DMS114 treated with DMSO at 0.1 percent for 48 hours (cell line): Measurements from ENCODE around the gene GOLGA6L10.
"Not testable (repeated sequence)": the region's sequence is repeated elsewhere in the genome, so short reads cannot be mapped to it uniquely, and the experiment has no call there.

Source experiments
- DNase-seq: peaks from one replicate; lab custom pipeline; 2025; ENCODE audit not compliant: unreplicated experiment; lab: John Stamatoyannopoulos, UW

GOLGA6L10 gene, protein sequence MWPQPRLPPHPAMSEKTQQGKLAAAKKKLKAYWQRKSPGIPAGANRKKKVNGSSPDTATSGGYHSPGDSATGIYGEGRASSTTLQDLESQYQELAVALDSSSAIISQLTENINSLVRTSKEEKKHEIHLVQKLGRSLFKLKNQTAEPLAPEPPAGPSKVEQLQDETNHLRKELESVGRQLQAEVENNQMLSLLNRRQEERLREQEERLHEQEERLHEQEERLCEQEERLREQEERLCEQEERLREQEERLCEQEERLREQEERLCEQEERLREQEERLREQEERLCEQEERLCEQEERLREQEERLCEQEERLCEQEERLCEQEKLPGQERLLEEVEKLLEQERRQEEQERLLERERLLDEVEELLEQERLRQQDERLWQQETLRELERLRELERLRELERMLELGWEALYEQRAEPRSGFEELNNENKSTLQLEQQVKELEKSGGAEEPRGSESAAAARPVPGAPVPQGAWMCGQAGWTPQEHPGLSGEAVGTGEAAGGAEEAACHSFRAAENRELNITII

DNA sequence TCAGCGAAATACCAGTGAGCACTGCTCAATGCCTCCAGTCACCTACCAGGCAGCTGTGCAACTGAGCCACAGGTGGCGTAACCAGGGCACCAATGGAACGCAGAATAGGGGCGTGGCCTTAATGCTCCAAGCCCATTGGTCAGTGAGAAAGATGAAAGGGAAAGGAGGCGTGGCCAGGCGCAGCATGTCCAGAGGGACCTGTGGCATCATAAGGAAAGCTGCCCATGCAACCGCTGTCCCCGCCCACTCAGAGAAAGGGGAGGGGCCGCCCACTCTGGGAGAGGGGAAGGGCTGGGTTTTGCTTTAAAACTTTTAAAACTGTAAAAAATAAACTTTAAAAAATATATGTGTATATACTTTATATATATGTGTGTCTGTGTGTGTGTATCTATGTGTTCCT is at the start of gene GOLGA6L10:
Gene GOLGA6L10, minus strand, starts transcription at position 101 of the 400 bp plus-strand sequence. Its CDS starts 100 bp downstream, at position 1.
- not testable (repeated sequence) for DNase-seq

DNA sequence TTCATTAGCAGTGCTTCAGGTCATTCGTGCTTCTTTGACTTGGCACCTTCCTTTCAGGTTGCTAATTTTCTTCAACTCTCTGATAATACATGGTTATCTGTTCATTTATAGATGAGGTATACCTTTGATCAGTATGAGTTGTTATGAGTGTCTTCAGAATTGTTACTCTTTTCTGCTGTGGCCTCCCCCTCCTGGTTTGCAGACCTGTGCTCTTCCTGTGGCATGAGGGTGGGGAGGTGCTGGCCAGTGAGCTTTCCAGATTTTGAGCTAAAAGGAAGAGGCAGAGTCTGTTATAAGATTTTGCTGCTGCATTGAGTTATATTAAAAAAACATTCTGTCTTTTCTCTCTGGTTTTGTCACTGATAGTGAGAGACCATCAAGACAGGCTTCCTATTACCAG is 49.5 kb upstream of the GOLGA6L10 start:
- DNase-seq = no peak

DNA sequence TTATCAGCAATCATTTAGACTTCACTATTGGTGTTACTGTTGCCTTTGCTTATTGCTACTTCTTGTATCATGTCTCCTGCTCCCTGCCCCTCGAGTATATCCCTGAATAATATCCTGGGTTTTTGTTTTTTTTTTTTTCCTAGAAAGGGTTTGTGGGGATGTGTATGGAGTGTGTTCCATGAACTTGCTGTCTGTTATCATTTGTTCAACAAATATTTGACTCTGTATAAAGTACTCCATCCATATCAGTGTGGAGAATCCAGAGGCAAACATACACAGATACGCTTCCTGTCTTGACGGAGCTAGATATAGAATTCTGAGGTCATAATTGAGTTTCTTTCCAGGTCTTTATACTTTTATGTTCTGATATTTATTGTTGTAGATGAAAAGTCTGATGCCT is 48.5 kb upstream of the GOLGA6L10 start:
- no peak for DNase-seq

DNA sequence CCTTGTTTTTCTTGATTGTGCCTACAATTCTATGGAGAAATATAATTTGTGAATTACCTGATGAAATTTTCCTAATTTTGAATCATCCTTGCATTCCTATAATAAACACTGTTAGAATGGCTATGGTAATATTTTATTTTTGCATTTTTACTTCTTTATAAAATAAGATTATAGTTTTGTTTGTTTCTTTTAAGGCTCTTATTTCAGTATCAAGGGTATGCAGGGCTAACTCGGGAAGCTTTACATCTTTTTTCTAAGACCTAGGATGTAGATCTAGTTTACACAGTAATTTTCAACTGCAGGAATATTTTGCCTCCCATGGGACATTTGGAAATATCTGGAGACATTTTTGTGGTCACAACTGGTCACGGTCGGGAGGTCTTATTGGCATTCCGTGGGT is 46.5 kb upstream of the GOLGA6L10 start:
- DNase-seq = not testable (repeated sequence)

DNA sequence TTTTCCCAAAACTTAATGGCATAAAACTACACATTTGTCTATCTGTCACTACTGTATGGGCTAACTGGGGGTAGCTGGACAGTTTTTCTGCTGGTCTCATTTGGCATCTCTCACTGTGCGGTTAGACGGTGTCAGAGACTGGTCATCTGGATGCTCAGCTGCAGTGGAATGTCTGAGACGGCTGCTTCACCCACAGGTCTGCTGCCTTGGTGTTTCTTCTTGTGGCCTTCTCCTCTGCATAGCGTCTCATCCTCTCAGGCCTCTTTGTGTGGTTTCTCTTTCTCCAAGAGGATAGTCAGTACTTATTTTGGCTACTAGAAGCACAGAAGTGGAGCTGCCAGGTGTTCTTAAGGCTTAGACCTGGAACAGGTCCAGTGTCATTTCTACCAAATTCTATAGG is 44.4 kb upstream of the GOLGA6L10 start:
- no peak for DNase-seq

DNA sequence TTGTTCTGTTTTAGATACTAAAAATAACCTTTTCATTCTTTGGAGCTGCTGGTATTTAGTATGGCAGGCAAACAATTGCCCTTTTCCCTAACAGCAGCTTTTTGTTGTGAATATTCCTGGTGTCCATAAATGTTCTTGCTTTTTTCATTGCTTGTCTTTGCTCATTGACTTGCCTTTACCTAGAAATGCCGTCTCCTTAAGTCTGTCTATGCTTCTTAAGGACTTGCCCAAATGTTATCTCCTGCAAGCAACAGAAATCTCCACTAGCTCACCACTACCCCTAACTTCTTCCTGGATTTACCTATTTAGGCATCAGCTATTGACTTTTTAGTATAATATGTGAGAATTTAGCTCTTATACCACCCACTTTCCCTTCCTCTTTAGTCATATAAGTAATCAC is 42.8 kb upstream of the GOLGA6L10 start:
- not testable (repeated sequence) for DNase-seq

DNA sequence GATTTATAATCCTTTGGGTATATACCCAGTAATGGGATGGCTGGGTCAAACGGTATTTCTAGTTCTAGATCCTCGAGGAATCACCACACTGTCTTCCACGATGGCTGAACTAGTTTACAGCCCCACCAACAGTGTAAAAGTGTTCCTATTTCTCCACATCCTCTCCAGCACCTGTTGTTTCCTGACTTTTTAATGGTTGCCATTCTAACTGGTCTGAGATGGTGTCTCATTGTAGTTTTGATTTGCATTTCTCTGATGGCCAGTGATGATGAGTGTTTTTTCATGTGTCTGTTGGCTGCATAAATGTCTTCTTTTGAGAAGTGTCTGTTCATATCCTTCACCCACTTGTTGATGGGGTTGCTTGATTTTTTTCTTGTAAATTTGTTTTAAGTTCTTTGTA is 40.9 kb upstream of the GOLGA6L10 start:
- DNase-seq = not testable (repeated sequence)

DNA sequence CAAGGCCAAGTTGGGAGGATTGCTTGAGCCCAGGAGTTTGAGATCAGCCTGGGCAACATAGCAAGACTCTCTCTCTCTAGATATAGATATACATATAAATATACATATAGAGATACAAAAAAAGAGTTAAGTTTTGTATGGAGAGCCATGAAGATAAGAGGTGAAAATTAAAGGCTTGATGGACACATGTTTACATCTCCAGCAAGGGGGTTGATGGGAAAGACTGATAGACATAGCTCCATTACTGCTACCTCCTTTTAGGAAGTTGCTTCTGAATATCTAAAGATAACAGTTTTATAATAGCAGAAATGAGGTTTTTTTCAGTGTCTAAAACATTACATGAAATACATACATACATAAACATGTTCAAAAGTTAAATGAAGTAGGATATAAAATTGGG is 37.9 kb upstream of the GOLGA6L10 start:
- DNase-seq = not testable (repeated sequence)

DNA sequence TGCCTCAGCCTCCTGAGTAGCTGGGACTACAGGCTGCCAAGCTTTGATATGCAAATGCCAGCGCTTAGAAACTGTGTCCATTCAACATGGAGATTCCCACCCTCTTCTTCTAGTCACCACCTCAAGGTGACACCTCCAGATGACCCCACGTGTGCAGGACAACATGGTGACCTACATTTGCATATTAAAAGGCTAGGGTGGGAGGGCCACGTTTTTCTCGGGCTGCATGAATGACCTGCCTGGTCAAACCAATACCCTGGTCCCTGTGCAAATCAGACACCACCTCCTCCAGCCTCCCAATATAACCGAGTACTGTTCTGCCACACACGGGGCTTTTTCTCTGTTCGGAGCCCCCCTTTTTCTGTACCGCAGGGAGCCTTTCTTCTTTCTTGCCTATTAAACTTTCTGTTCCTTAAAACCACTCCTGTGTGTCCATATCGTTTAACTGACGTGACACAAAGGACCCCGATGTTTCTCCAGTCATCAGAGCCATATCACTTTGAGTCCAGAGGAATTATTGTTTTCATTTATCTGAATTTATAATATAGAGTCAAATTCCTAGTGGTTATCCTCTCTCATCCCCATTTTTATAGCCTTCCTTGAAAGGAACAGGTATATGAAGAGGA is 32.2 kb upstream of the GOLGA6L10 start:
- DNase-seq = not testable (repeated sequence)

DNA sequence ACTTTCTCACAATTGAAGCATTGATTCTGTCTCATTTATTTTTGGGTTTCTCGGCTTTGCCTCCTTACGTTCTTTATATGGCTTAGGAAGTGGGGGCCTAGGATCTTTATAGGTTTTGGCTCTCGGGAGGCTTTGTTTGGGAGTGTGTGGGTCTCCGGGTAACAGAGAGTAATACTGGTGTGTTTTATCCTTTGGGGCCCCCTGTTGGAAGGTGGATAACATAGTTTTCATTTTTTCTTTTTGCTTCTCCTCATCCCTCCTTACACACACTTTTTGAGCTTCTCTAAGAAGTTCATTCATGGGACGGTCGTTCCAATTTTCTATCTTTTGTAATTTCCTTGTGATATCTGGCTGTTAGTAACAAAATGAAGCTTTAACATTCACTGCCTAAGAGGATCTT is 30.3 kb upstream of the GOLGA6L10 start:
- not testable (repeated sequence) for DNase-seq

DNA sequence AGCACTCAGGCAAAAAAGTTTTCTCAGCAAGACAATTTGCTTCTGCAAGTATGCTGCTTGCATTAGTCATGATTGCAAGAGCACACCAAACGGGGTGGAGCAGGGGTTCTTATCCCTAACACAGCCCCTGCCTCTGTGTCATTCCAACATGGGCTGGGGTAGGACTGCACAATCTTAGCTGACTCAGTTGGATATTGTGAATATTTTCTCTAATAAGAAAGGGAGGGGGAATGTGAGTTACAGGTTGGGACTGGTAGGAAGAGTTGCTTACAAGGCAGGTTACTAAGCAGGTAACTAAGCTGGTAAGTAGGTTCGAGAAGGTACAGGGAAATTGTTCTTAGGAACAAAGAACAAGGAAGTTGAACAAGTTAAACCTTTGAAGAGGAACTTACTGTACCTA is 24.4 kb upstream of the GOLGA6L10 start:
- not testable (repeated sequence) for DNase-seq

DNA sequence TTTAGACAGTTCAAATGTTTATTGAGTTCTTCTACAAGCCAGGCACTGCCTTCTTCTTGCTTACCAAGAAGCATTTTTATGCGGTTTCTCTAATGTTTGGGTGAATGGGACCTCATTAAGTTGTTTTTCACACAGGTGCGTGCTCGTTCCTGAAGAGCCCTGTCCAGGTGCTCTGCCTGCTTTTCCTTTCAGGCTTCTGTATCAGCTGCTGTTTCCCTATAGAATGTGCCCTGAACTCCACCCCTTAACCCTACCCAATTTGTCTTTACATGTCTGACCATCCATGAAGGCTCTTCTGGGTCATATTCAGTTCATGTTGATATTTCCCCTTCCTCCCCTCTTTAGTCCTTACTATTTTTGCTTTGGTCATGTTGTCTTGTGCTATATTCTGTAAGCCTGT is 22.4 kb upstream of the GOLGA6L10 start:
- DNase-seq = no peak

DNA sequence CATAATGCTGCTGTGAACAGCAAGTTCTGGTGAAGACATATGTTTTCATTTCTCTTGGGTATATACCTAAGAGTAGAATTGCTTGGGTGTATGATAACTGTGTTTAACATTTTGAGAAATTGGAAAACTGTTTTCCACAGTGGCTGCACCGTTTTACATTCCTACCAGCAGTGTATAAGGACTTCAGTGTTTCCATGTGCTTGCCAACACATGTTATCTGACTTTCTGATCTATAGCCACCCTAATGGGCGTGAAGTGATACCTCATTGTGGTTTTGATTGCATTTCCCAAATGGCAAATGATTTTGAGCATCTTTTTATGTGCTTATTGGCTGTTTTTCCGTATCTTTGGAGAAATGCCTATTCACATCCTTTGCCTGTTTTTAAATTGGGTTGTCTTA is 18.5 kb upstream of the GOLGA6L10 start:
- DNase-seq = not testable (repeated sequence)

DNA sequence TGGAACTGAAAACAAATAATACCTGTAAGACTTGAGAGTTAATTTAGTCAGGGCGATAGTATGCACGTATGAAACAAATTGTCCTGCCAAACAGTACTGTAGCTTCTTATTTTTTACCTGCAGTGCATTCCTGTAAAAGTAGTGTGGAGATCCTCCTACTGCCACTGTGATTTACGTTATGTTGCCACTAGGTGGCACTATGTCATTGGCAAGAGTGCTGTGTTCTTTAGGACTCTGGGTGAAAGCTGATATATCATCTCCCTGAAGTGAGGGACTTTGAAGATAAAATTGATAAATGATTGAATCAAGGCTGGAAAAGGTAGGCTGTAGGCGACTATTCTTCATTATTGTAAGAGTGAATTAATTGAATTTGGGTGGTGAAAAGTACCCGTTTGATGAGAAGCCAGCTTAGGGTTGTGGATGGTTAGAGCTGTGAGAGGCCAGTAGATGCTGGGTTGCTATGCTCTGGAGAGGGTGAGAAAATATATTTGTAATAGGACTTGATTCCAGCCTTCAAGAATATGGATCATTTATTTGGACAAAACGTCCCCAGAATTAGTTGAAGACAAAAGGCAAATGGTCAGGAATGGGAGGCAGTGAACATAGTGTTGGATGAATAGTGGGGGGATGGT is 16.5 kb upstream of the GOLGA6L10 start:
- DNase-seq = not testable (repeated sequence)

DNA sequence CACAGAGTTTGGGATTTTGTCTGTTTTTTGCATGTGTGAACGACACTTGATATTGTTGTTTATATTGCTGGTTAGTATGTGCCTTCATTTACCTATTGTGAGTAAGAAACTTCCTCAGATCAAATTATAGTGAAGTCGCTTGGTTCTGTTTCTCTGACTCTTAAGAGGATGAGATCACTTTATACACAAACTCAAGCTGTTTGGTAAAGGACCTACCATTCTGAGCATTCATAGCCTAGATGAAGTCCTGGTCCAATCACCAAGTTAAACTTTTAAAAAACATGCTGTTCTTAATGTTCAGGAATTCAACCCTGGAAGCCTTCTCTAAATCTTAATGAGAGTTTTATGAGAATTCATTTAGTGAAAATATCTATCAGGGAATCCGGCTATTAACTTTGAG is 15.3 kb upstream of the GOLGA6L10 start:
- not testable (repeated sequence) for DNase-seq

DNA sequence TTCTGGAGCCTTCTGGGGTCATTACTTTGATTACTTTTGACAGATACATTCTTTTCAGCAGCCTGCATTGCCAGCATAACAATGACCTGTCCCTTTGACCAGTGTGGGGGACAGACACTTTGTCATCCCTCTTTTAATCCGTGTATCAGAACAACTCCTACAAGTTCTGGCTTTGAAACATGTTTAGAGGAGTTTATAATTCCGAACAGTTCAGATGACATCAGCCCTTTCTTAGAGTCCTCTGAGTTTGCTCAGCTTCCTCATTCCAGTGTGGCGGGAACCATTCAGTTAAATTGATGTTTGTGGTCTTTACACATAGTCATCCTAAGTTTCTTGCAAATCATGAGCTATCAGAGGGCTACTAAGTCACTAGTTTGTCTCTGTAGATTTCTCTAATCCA is 13.5 kb upstream of the GOLGA6L10 start:
- DNase-seq = not testable (repeated sequence)

DNA sequence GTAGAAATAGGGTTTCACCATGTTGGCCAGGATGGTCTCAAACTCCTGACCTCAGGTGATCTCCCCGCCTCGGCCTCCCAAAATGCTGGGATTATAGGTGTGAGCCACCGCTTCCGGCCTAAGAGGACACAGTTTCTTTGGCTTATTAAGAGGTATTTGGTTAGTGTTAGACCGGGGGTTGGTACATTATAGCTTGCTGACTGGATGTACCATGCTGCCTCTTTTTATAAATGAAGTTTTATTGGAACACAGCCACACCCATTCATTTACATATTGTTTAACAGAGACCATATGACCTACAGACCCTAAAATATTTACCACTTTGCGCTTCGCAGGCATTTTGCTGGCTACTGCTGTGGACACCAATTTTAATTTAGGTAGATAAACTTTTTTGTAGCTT is 11.3 kb upstream of the GOLGA6L10 start:
- not testable (repeated sequence) for DNase-seq

DNA sequence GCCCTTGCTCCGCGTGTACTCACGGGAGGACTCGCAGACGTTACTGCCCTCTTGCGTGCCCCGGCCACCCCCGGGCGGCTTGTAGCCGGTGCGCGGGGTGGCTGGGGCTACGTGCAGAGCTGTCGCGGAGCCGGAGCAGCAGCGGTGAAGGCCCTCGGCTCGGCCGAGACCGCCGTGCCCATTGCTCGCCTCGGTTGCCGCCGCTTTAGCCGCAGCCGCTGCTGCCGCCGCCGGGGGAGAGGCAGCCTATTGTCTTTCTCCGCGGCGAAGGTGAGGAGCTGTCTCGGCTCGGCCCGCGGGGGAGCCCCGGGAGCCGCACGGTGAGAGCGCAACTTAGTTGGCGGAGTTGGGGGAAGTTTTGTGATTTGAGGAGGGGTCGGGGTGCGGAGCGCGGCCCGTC is 5.8 kb upstream of the GOLGA6L10 start:
- DNase-seq = not testable (repeated sequence)

DNA sequence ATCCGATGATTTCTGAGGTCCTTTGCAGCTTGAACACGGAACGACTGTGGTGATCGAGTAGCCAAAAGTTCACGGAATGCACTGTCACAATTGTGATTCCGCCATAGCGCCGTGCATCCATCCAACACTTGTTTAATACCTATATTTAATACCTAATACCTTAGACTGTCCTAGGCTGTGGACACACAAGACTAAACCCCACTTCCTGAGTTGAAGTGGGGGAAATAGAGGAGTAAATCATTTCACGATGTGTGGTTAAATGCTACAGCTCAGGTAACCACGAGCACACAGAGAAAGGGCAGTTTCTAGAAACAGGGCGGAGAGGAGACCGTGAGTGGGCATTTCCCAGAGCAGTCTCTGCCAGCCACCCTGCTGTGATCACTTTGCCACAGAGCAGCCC is 5.3 kb upstream of the GOLGA6L10 start:
- DNase-seq = not testable (repeated sequence)

DNA sequence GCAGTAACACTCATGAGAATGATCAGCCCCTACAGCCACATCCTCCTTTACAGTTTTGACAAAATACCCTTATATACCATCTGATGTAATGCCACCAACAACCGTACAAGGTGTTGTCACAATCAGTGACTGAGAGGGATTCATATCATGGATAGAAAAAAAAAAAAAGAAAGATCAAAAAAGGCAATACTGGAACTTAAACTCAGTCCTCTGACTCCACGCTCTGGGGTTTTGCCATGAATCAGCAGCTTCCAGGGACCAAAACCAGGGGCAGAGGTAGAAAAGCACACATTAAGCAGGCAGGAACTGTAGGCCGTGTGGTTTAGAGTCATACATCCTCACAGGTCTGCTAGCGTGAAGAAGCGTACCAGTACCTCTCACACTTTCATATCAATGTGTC is 1.6 kb downstream of the GOLGA6L10 start:
- not testable (repeated sequence) for DNase-seq

DNA sequence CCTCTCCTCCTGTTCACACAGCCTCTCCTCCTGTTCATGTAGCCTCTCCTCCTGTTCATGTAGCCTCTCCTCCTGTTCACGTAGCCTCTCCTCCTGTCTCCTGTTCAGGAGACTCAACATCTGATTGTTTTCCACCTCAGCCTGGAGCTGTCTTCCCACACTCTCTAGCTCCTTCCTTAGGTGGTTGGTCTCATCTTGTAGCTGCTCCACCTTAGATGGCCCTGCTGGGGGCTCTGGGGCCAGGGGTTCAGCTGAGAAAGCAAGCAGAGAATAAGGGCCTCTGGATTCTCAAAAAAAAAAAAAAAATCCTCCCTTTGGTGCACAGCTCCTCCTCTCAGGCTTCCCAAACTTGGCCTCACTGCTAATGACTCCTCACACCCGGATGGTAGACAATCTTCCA is 4.1 kb downstream of the GOLGA6L10 start:
- not testable (repeated sequence) for DNase-seq

DNA sequence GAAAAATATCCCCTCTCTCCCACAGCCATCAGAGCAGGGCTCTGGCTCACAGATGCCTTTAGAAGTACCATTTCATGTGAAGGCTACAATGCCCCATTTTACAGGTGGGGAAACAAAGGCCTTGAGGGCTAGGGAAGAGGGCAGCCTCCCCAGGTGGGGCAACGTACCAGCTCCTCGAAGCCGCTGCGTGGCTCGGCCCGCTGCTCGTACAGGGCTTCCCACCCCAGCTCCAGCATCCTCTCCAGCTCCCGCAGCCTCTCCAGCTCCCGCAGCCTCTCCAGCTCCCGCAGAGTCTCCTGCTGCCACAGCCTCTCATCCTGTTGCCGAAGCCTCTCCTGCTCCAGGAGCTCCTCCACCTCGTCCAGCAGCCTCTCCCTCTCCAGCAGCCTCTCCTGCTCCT is 4.9 kb downstream of the GOLGA6L10 start:
- DNase-seq = not testable (repeated sequence)
